HG03103 (cell line): ENCODE data around the gene LARGE1.
"Not testable (repeated sequence)": the region's sequence is repeated elsewhere in the genome, so short reads cannot be mapped to it uniquely, and the experiment has no call there.

Experiments used
- ATAC-seq: cut with Tn5 transposase; IDR thresholded peaks from one replicate; pipeline ENCODE4 v1.9.1; 2021; ENCODE audit warnings: low read depth; ENCODE audit not compliant: unreplicated experiment

Gene LARGE1

DNA sequence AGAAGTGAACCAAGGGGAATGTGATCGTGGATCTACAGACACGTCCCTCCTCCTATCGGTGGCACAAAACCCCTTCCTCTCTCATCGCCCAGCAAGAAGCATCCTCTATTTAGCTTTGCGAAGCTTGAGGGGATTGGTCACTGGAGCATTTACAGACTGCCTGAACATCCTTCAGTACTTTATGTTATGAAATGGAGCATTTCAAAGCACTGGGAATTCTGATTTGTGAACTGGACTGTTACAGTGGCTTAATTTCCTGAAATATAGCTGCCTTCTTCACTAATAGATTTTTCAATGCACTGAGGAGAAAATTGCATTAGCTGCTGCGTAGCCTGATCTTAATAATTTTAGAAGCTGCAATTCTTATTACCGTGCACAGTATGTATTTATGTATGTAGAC is 344.5 kb downstream of the LARGE1 start:
- ATAC-seq = no peak

GRCh38 chr22:33575041-33575440 is 345.2 kb downstream of the LARGE1 start:
- no peak for ATAC-seq

GRCh38 chr22:33573479-33573878 is 346.8 kb downstream of the LARGE1 start:
- no peak for ATAC-seq

DNA sequence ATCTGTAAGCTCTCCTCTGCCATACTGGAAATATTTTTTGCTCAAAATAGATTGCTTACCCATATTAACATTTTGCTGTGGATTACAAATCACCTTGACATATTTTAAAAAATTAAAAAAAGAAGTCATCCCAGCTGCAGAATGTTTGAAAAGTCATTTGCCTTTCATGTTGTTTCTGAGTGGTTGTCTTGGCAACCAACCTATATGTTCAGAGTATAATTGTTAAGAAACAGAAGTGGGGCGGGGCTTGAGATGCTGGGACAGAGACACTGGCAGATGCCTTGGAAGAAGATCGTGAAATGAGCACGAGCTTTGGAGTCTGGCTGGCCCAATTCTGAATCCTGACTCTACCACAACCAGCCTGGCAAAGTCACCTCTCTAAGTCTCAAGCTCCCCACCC is 348.2 kb downstream of the LARGE1 start:
- no peak for ATAC-seq

DNA sequence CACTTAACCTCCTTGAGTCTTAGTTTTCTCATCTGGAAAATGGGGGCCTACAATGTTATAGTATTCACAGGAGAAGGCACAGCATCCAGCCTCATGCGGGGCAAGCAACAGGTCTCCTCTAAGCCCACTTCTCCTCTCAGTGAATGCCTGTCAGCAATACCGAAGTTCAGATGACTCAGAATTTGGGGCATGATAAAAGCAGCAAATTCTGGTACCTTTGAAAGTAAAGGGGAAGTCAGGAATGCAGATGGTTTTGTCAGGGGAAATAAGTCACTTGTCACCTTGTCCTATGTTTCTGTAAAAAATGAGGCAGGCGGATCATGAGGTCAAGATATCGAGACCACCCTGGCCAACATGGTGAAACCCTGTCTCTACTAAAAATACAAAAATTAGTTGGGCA is 350.2 kb downstream of the LARGE1 start:
- no peak for ATAC-seq

GRCh38 chr22:33569559-33569958 is 350.7 kb downstream of the LARGE1 start:
- ATAC-seq = no peak

GRCh38 chr22:33569018-33569417 is 351.3 kb downstream of the LARGE1 start:
- no peak for ATAC-seq

- not testable (repeated sequence) for ATAC-seq
Observed at GRCh38 chr22:33566495-33566894, 353.8 kb downstream of the LARGE1 start.

GRCh38 chr22:33565580-33565995 is 354.7 kb downstream of the LARGE1 start:
- no peak for ATAC-seq

- no peak for ATAC-seq
Observed at GRCh38 chr22:33564683-33565082, 355.6 kb downstream of the LARGE1 start.

DNA sequence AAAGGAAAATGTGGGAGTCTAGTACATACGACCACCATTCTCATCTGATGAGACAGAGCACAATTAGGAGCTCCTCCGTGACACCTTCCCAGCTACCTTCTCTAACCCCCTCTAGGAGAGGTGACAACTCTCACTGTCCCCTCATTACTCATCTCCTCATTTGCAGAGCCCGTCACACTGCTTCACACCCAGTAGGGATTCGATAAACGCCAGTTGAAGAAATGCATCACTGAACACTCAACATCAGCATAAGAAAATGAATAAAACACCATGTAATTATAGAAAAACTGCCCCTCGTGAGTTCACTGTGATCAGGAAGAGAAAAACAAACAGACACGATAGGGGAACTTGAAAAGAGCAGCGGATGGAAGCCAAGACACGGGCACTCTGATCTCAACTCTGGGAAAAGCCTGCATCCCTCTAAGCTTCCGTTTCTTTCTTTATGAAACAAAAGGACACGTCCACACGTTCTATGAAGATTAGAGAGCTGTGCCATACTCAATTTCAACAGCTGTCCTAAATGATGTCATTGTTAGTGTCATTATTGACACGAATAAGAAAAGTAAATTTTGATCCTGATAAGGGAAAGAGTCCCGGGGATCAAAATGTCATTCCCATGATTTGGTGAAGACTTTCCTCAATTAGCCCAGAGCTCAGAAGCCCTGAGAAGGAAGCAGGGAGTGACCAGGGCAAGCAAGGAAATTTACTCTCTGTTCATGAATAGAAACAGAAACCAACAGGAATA is 356.9 kb downstream of the LARGE1 start:
- ATAC-seq = no peak

DNA sequence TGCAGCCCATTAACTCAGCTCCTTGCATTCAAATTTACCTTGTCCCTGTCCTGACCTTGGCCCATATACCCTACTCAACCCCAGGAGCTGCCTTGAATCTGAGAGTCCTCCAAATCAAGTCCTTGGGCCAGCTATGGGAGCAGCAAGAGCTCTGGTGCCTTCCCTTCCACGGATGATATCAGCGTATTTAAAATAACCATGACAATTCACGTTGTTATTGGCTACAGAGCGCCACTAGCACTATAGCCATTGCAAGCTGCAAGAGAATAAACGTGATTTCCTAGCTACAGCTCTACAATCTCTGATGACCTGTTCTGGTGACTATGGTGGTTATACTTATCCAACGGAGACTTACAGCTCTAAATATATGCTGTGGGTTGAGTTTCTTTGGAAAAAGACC is 357.8 kb downstream of the LARGE1 start:
- no peak for ATAC-seq

GRCh38 chr22:33561149-33561807 is 359.0 kb downstream of the LARGE1 start:
- ATAC-seq = no peak

GRCh38 chr22:33557836-33558235 is 362.4 kb downstream of the LARGE1 start:
- no peak for ATAC-seq

GRCh38 chr22:33555814-33556522 is 364.3 kb downstream of the LARGE1 start:
- ATAC-seq = no peak

- no peak for ATAC-seq
Observed at GRCh38 chr22:33553493-33553892, 366.8 kb downstream of the LARGE1 start.

GRCh38 chr22:33544707-33545106 is 375.6 kb downstream of the LARGE1 start:
- ATAC-seq = no peak

- no peak for ATAC-seq
Observed at GRCh38 chr22:33542722-33543121, 377.6 kb downstream of the LARGE1 start.

DNA sequence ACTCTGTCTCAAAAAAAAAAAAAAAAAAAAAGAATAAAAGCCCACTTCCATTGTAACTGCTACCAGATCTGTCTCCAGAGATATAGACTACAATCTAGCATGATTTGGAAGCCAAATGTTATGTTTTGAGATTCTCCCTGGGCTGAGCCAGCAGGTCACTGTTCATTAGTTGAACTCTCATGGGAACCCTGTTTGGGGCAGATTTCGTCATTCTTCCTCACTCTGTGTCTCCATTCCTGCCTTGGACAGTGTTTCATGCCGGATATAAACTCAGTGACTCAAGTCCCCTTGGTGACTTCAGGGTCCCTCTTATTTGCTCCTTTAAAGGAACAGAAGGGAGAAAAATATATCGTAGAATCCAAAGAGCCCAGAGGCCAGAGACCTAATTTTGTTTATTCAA is 378.1 kb downstream of the LARGE1 start:
- ATAC-seq = no peak

DNA sequence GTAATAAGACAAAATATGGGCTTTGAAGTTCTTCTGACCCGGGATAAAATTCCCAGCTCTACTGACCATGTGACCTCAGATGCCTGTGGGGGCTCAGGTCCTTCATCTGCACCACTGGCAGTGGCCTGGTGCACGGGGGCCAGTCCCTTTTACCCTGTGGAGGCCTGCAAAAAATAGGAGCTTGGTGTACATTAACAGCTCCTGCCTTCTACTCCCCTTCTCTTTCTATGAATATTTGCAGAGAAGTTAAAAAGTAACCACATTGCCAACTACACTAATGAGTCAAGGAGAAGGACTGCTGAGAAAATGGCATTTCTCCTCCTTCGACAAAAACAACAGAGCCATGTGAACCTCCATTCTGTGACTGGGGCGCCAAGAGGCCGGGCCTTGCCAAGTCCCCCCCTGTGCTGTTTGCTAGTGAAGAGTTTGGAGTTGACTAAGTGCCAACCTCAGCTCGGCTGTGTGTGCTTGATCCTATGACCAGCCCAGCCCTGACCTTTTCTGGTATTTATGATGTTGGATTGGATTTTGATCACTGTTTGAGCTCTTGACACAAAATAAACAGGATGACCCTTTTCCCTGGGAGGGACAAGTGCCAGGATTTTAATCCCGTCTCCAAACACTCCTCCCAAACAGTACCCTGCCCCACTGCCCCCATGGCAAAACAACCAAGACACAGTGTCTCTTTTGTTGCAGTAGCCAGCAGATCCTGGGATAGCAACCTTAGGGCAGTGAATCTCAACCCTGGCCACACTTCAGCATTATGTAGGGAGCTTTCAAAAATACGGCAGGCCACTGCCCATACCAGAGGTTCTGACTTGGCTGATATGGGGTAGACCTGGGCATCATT is 380.1 kb downstream of the LARGE1 start:
- no peak for ATAC-seq
